VCaP (cell line): ENCODE data around the gene TDP2.
A peak's percentile ranks its signal among the peaks of the same experiment; 100 is the strongest.

Experiments used
- H3K27ac ChIP-seq: fragments of 450-650 bp; 2 replicates; pipeline ENCODE4 v1.5.1; 2017
- TF ChIP-seq, protein P1 (sequence below): fragments of 450-650 bp; conservative IDR thresholded peaks from 2 replicates; pipeline ENCODE4 v1.5.1; 2017; ENCODE audit warnings: mild to moderate bottlenecking, moderate library complexity

TDP2 gene

GRCh38 chr6:24640166-24640565, 26.5 kb downstream of the TDP2 start:
- TF ChIP-seq, protein P1, sequence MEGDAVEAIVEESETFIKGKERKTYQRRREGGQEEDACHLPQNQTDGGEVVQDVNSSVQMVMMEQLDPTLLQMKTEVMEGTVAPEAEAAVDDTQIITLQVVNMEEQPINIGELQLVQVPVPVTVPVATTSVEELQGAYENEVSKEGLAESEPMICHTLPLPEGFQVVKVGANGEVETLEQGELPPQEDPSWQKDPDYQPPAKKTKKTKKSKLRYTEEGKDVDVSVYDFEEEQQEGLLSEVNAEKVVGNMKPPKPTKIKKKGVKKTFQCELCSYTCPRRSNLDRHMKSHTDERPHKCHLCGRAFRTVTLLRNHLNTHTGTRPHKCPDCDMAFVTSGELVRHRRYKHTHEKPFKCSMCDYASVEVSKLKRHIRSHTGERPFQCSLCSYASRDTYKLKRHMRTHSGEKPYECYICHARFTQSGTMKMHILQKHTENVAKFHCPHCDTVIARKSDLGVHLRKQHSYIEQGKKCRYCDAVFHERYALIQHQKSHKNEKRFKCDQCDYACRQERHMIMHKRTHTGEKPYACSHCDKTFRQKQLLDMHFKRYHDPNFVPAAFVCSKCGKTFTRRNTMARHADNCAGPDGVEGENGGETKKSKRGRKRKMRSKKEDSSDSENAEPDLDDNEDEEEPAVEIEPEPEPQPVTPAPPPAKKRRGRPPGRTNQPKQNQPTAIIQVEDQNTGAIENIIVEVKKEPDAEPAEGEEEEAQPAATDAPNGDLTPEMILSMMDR = no peak
- H3K27ac ChIP-seq = no peak overlapping the region

- H3K27ac ChIP-seq = no peak overlapping the region
- TF ChIP-seq, protein P1 = no peak
These were observed 30.0 kb downstream of the TDP2 start for GRCh38 chr6:24636681-24637080.

DNA sequence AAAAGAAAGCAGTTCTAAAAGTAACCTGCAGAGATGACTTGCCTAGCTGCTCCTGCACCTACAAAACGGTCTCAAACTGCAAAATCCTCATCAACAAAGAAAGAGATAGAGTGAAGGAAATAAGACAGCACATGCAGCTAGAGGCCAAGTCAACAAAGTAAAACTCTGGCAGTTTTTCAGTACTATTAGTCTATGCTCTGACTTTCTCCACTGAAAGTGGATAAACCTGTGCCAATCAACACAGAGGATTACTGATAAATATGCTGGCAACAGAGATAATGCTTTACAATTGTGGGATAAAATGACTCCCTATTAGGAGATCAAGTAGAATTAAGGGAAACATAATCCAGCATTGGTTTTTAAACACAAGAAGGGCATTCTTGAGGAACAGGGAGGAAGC, 34.1 kb downstream of the TDP2 start:
- peak overlapping the region; percentile 63 for H3K27ac ChIP-seq
- TF ChIP-seq, protein P1 = no peak

- TF ChIP-seq, protein P1 = no peak
- no peak overlapping the region; the same call in none of the 2 replicates for H3K27ac ChIP-seq
These were observed 35.0 kb downstream of the TDP2 start for GRCh38 chr6:24631671-24632070.

DNA sequence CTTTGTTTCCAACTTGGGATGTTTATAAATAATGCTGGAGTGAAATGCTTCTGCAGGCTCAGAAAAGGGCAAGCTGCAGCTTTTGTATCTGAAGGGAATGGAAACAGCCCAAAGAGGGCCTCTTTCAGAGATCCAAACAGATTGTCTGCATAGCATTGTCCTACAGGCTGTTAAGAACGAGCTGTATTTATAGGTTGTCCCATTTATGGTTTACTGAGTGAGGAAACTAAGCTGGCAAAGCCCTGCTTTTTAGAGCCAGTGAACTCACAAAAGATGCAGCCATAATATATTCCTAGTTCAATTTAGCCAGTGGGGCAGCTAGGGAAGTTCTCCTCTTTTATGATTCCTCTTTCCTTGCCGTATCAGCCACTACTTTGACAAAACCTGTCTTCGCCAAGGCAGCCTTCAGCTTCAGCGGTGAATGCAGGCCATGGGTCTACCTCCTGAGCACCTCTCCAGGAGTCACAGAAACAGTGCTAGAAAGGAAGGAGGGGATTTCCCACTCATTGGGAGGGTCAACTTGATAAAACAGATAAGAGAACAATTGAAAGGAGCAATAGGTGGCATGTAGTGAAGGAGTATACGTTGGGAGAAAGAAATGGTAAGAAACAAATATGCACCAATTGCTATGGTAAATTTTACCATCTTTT, 35.7 kb downstream of the TDP2 start:
- peak overlapping the region; percentile 31 for H3K27ac ChIP-seq
- TF ChIP-seq, protein P1 = no peak

GRCh38 chr6:24621626-24622289, 44.9 kb downstream of the TDP2 start:
- no peak overlapping the region for H3K27ac ChIP-seq
- TF ChIP-seq, protein P1 = no peak

DNA sequence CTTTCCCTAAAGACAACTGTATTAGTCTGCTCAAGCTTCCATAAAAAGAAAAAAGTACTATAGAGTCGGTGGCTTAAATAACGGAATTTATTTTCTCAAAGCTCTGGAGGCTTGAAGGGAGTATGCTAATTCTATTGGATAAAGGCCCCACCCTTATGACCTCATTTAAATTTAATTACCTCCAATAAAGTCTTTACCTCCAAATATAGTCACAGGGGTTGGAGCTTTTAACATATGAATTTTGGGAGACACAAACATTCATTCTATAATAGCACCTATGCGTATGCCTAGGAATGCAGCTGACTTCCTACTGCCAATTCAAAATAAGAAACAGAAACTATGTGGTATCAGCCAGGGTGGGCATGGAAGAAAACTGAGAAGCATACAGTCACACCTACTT, 46.1 kb downstream of the TDP2 start:
- H3K27ac ChIP-seq = no peak overlapping the region
- TF ChIP-seq, protein P1 = no peak
